Effector CD4-positive, alpha-beta T cell (primary cell): ENCODE data around the gene CDC37.

ENCODE experiments used
- DNase-seq: peaks from one replicate; pipeline ENCODE4 v3.0.0-alpha.2; 2020
- total RNA-seq: gene quantifications from one replicate; lab custom pipeline; 2026; lab: John Stamatoyannopoulos, UW

CDC37 gene
- 182 reads per million, percentile 91 among the genes with 10 or more reads in this experiment for total RNA-seq

- peak; percentile 96 for DNase-seq
Measured at GRCh38 chr19:10403137-10404021, at the start of gene CDC37. Gene CDC37, minus strand, starts transcription at chr19:10403542. Its CDS starts 63 bp downstream, at chr19:10403479.

GRCh38 chr19:10450853-10451609, 47.7 kb upstream of the CDC37 start:
- DNase-seq, result no peak

GRCh38 chr19:10450191-10450852, 47.0 kb upstream of the CDC37 start:
- DNase-seq, result no peak

- DNase-seq, result no peak
Measured at GRCh38 chr19:10449037-10449436, 45.7 kb upstream of the CDC37 start.

GRCh38 chr19:10442698-10443097, 39.4 kb upstream of the CDC37 start:
- DNase-seq, result no peak

- no peak for DNase-seq
Measured at GRCh38 chr19:10439588-10439987, 36.2 kb upstream of the CDC37 start.

GRCh38 chr19:10433131-10433536, 29.8 kb upstream of the CDC37 start:
- no peak for DNase-seq

- DNase-seq, result no peak
Measured at GRCh38 chr19:10432736-10433130, 29.4 kb upstream of the CDC37 start.

GRCh38 chr19:10431943-10432735, 28.8 kb upstream of the CDC37 start:
- peak; percentile 68 for DNase-seq

GRCh38 chr19:10431254-10431942, 28.1 kb upstream of the CDC37 start:
- DNase-seq, result peak; percentile 37

GRCh38 chr19:10430505-10431253, 27.3 kb upstream of the CDC37 start:
- no peak for DNase-seq

GRCh38 chr19:10428996-10429381, 25.6 kb upstream of the CDC37 start:
- DNase-seq, result no peak

GRCh38 chr19:10427169-10427568, 23.8 kb upstream of the CDC37 start:
- DNase-seq, result no peak

GRCh38 chr19:10424011-10424637, 20.8 kb upstream of the CDC37 start:
- DNase-seq, result peak; percentile 57

GRCh38 chr19:10422846-10423245, 19.5 kb upstream of the CDC37 start:
- no peak for DNase-seq

- no peak for DNase-seq
Measured at GRCh38 chr19:10422046-10422461, 18.7 kb upstream of the CDC37 start.

- DNase-seq, result no peak
Measured at GRCh38 chr19:10421240-10422045, 18.1 kb upstream of the CDC37 start.

- DNase-seq, result peak; percentile 34
Measured at GRCh38 chr19:10420444-10421239, 17.3 kb upstream of the CDC37 start, which contains the start of gene PDE4A. Gene PDE4A, plus strand, starts transcription at chr19:10420538. Its CDS starts 227 bp downstream, at chr19:10420765.
